Neuronal stem cell (in vitro differentiated cells): ENCODE results near the gene DLG1.

ENCODE experiments used
- DNase-seq: peaks from one replicate; pipeline ENCODE4 v3.0.0-alpha.2; 2013; ENCODE audit warnings: low spot score
- H2AFZ ChIP-seq: one replicate; pipeline ENCODE4 v1.6.1; 2013; ENCODE audit warnings: mild to moderate bottlenecking, low read length, inconsistent platforms
- H2AK5ac ChIP-seq: 2 replicates; pipeline ENCODE4 v1.6.1; 2013; ENCODE audit warnings: low read depth, mild to moderate bottlenecking, inconsistent platforms, low read length, moderate library complexity, mixed read lengths
- H2BK120ac ChIP-seq: 2 replicates; pipeline ENCODE4 v1.6.1; 2013; ENCODE audit warnings: low read depth, mild to moderate bottlenecking, inconsistent platforms, low read length, moderate library complexity, mixed read lengths
- H2BK12ac ChIP-seq: one replicate; pipeline ENCODE4 v1.6.1; 2013; ENCODE audit warnings: low read length, inconsistent platforms
- H2BK15ac ChIP-seq: 2 replicates; pipeline ENCODE4 v1.6.1; 2013; ENCODE audit warnings: mild to moderate bottlenecking, low read length, inconsistent platforms, mixed read lengths
- H2BK5ac ChIP-seq: one replicate; pipeline ENCODE4 v1.6.1; 2013; ENCODE audit warnings: inconsistent platforms, mild to moderate bottlenecking, low read length, moderate library complexity
- H3K14ac ChIP-seq: one replicate; pipeline ENCODE4 v1.6.1; 2013; ENCODE audit warnings: low read length, inconsistent platforms
- H3K18ac ChIP-seq: 2 replicates; pipeline ENCODE4 v1.6.1; 2013; ENCODE audit warnings: low read length, inconsistent platforms
- H3K23ac ChIP-seq: 2 replicates; pipeline ENCODE4 v1.6.1; 2013; ENCODE audit warnings: low read depth, mild to moderate bottlenecking, mixed read lengths, low read length, inconsistent platforms; ENCODE audit not compliant: poor library complexity
- H3K27ac ChIP-seq: replicated peaks from 3 replicates; pipeline ENCODE4 v1.5.1; 2013; ENCODE audit warnings: low read length, inconsistent platforms
- H3K27me3 ChIP-seq, 3 experiments: 2 replicates each; pipeline ENCODE4 v1.6.1; 2013; ENCODE audit warnings: low read length in 3 of 3, mild to moderate bottlenecking in 2 of 3, inconsistent platforms in 1 of 3, low read depth in 1 of 3, mixed read lengths in 1 of 3, moderate library complexity in 1 of 3; ENCODE audit not compliant: control insufficient read depth in 3 of 3, insufficient read depth in 3 of 3
- H3K36me3 ChIP-seq, 2 donors: replicated peaks in 1 of 2; 2 replicates each; pipeline ENCODE4 v1.6.1; 2013; ENCODE audit warnings: low read length in 2 of 2; ENCODE audit not compliant: control insufficient read depth in 2 of 2, insufficient read depth in 2 of 2
- H3K4ac ChIP-seq: 2 replicates; pipeline ENCODE4 v1.6.1; 2013; ENCODE audit warnings: inconsistent platforms, mild to moderate bottlenecking, low read length, moderate library complexity
- H3K4me1 ChIP-seq, 2 donors: 1 replicate in 1 of 2; 2 replicates in 1 of 2; pipeline ENCODE4 v1.6.1; 2013; ENCODE audit warnings: low read length in 2 of 2, low read depth in 1 of 2; ENCODE audit not compliant: control insufficient read depth in 2 of 2, insufficient read depth in 1 of 2
- H3K4me2 ChIP-seq: one replicate; pipeline ENCODE4 v1.6.1; 2013; ENCODE audit warnings: mild to moderate bottlenecking, low read length, inconsistent platforms; ENCODE audit not compliant: insufficient read depth, poor library complexity, severe bottlenecking
- H3K4me3 ChIP-seq, 2 donors: 2 replicates each; pipeline ENCODE4 v1.5.1; 2013; ENCODE audit warnings: low read length in 2 of 2, mild to moderate bottlenecking in 2 of 2, inconsistent platforms in 1 of 2, moderate library complexity in 1 of 2
- H3K79me1 ChIP-seq: one replicate; pipeline ENCODE4 v1.6.1; 2013; ENCODE audit warnings: low read depth, mild to moderate bottlenecking, inconsistent platforms, low read length, moderate library complexity
- H3K9ac ChIP-seq: one replicate; pipeline ENCODE4 v1.6.1; 2013; ENCODE audit warnings: mild to moderate bottlenecking, low read depth, low read length, inconsistent platforms; ENCODE audit not compliant: poor library complexity
- H3K9me3 ChIP-seq, 2 donors: replicated peaks in 1 of 2; 2 replicates each; pipeline versions ENCODE3 to v1.6.1; 2013; ENCODE audit warnings: low read length in 2 of 2, mild to moderate bottlenecking in 2 of 2, inconsistent platforms in 1 of 2, low read depth in 1 of 2, mixed read lengths in 1 of 2, moderate library complexity in 1 of 2; ENCODE audit not compliant: control insufficient read depth in 2 of 2, insufficient read depth in 1 of 2
- H4K8ac ChIP-seq: one replicate; pipeline ENCODE4 v1.6.1; 2013; ENCODE audit warnings: low read depth, mild to moderate bottlenecking, inconsistent platforms, low read length, moderate library complexity
- H4K91ac ChIP-seq: one replicate; pipeline ENCODE4 v1.6.1; 2013; ENCODE audit warnings: low read length, low read depth, mild to moderate bottlenecking, inconsistent platforms; ENCODE audit not compliant: poor library complexity
- WGBS, 2 donors: extraction: QIAGEN DNeasy Blood & Tissue Kit; methylation state at CpG; one replicate each; pipeline ENCODE4 v1.1.7; 2013; ENCODE audit warnings: missing lambda C conversion rate in 2 of 2, mixed read lengths in 1 of 2; ENCODE audit not compliant: insufficient read length in 2 of 2, insufficient replicate concordance in 1 of 2; ENCODE audit errors: extremely low coverage in 2 of 2; 5-methylcytosine and 5-hydroxymethylcytosine counted together

Gene DLG1

GRCh38 chr3:196998966-196999760 lies 299.2 kb downstream of the DLG1 start:
- peak overlapping the region; percentile 87 for H4K8ac ChIP-seq
- peaks cover 4 to 5% of the 10 kb centered on the region in 2 donors for H3K9me3 ChIP-seq
- no CpG with 5 or more reads among the region's 21 CpGs for WGBS, 2 donors
- H3K18ac ChIP-seq: peak overlapping the region; percentile 30
- H2BK120ac ChIP-seq: no peak overlapping the region
- peaks cover 4% of the 10 kb centered on the region for H3K79me1 ChIP-seq
- H3K14ac ChIP-seq: peak overlapping the region; percentile 65
- H3K9ac ChIP-seq: peak overlapping the region; percentile 35
- H3K4me2 ChIP-seq: no peak overlapping the region
- H2BK5ac ChIP-seq: no peak overlapping the region
- no peak overlapping the region for H2BK15ac ChIP-seq
- H3K4ac ChIP-seq: no peak overlapping the region
- H2BK12ac ChIP-seq: no peak overlapping the region
- peak overlapping the region; percentile 35 for H4K91ac ChIP-seq
- H3K36me3 ChIP-seq: no peaks in the 10 kb centered on the region
- no peak overlapping the region for H2AFZ ChIP-seq
- H3K4me1 ChIP-seq: peaks cover 2 to 9% of the 10 kb centered on the region in 2 donors
- H2AK5ac ChIP-seq: no peak overlapping the region
- H3K27ac ChIP-seq: no peak overlapping the region
- peak overlapping the region in 1 of 2 donors; percentile 26 for H3K4me3 ChIP-seq
- H3K27me3 ChIP-seq: peaks cover 0 to 10% (median 6%) of the 10 kb centered on the region in 3 experiments
- DNase-seq: no peak
- H3K23ac ChIP-seq: no peak overlapping the region

DNA sequence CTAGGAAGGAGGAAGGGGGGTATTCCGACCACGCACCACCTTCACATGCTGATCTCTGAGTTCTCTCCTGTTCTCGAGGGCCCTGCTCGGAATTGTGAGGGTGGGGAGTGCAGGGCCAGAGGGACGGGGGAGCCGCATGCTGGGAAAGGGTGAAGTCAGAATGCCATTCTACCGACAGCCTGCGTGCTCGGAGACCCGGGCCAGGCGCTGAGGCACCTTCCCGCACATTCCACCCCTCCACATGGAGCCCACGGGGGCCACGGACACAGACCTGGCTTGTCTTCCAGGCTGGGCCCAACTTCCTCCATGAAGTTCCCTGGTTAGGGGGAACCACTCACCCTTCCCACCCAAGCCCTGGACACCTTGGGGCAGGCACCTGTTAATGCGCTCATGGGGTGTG lies 301.1 kb downstream of the DLG1 start:
- H3K4me2 ChIP-seq: no peak overlapping the region
- H2BK12ac ChIP-seq: peak overlapping the region; percentile 50
- H2BK15ac ChIP-seq: peak overlapping the region; percentile 49
- H3K18ac ChIP-seq: no peak overlapping the region
- no peak overlapping the region for H4K91ac ChIP-seq
- no peaks in the 10 kb centered on the region for H3K36me3 ChIP-seq
- peak overlapping the region; percentile 13 for H3K23ac ChIP-seq
- no peak overlapping the region for H3K4me3 ChIP-seq
- peaks cover 0 to 10% (median 3%) of the 10 kb centered on the region in 3 experiments for H3K27me3 ChIP-seq
- H3K79me1 ChIP-seq: peaks cover 4% of the 10 kb centered on the region
- H4K8ac ChIP-seq: no peak overlapping the region
- H3K9ac ChIP-seq: no peak overlapping the region
- no peak for DNase-seq
- H3K27ac ChIP-seq: no peak overlapping the region
- H2BK120ac ChIP-seq: peak overlapping the region; percentile 55
- peak overlapping the region; percentile 14 for H2AK5ac ChIP-seq
- peaks cover 0 to 4% of the 10 kb centered on the region in 2 donors for H3K9me3 ChIP-seq
- WGBS, 2 donors: no CpG with 5 or more reads among the region's 15 CpGs
- H3K4me1 ChIP-seq: peaks cover 4 to 6% of the 10 kb centered on the region in 2 donors
- H3K14ac ChIP-seq: peak overlapping the region; percentile 31
- H2AFZ ChIP-seq: no peak overlapping the region
- H3K4ac ChIP-seq: no peak overlapping the region
- H2BK5ac ChIP-seq: no peak overlapping the region

DNA sequence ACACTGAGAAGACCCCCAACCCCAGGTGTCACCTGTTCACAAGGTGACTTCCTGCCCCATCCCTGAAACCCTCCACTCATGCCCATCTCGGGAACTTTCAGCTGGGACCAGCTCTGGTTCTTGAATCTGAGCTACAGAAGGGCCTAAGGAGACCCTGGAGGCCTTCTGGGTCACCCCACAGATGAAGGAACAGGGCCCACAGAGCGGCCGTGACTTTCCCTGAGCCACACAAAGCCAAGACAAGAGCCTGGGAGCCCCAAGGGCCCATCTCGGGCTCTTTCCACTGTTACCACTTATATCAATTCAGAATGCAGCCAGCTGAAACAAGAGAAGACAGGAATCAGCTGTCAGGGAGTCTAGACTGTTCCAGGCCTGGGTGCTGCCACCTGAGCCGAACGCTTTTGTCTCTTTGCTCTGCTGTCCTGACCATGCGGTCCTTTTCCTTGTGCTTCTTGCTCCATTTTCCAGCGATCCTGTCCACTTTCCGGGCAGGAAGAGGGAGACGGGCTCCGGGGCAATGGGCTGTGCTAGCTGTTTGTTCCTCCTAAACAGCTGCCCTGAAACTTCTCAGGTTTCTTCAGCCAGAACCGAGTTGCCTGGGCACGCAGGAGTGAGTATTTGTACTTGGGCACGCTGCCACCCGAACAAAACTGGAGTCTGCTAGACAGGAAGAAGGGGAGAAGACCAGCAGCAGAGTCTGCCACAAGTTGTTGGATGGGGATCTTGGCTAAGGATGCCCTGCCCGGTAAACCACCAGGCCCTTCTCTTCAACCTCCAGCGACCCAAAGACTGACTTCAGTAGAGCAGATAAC lies 301.8 kb downstream of the DLG1 start:
- DNase-seq: no peak
- Histone ChIP-seq H3K27me3 (peaks cover 0 to 10% (median 3%) of the 10 kb centered on the region in 3 experiments), H2AFZ (peak overlapping the region; percentile 65), H4K8ac (no peak overlapping the region), H3K23ac (no peak overlapping the region), H3K36me3 (no peaks in the 10 kb centered on the region), H3K9ac (no peak overlapping the region), H3K14ac (no peak overlapping the region), H2BK12ac (no peak overlapping the region), H3K4ac (no peak overlapping the region), H3K9me3 (peaks cover 0 to 4% of the 10 kb centered on the region in 2 donors), H3K79me1 (peaks cover 4% of the 10 kb centered on the region), H2AK5ac (no peak overlapping the region), H2BK15ac (no peak overlapping the region), H3K4me1 (peaks cover 4 to 6% of the 10 kb centered on the region in 2 donors), H3K4me2 (no peak overlapping the region), H3K27ac (no peak overlapping the region), H3K18ac (no peak overlapping the region), H4K91ac (no peak overlapping the region), H2BK5ac (no peak overlapping the region), H2BK120ac (no peak overlapping the region), H3K4me3 (no peak overlapping the region)
- WGBS, 2 donors: no CpG with 5 or more reads among the region's 17 CpGs
